HG03442 (cell line): ENCODE data around the gene MRI1.

ENCODE experiments used
- ATAC-seq: cut with Tn5 transposase; IDR thresholded peaks from one replicate; pipeline ENCODE4 v1.9.1; 2021; ENCODE audit warnings: mild to moderate bottlenecking, moderate library complexity; ENCODE audit not compliant: unreplicated experiment

The MRI1 gene

GRCh38 chr19:13821292-13821691 is 57.0 kb downstream of the MRI1 start:
- no peak for ATAC-seq

- no peak for ATAC-seq
These were observed 58.9 kb downstream of the MRI1 start for GRCh38 chr19:13823256-13823655.
